ENCODE data around the gene CCDC107. TPM values are rescaled to one million over a fixed set of nuclear protein-coding genes. Genes with fewer than 3 reads are reported as not detected.
"Not testable (repeated sequence)": the region's sequence is repeated elsewhere in the genome, so short reads cannot be mapped to it uniquely, and the experiment has no call there.

Gene CCDC107
- polyA plus RNA-seq (2011; rRNA removed) = 11.8 TPM in 2 replicates
- polyA minus RNA-seq (2011; rRNA and poly(A)+ RNA removed) = 5.1 and 7.8 TPM in 2 replicates

GRCh38 chr9:35658137-35658967, at the start of gene CCDC107:
TSS of gene CCDC107 (plus strand) at chr9:35658292. CDS start at chr9:35658380, 88 bp downstream.
- no peak for DNase-seq (ENCODE audit: low read depth, low spot score)
- peaks cover 3% of the 10 kb centered on the region; the same call in 1 of the 2 replicates for H3K9me3 ChIP-seq (ENCODE audit: control insufficient read depth, insufficient read depth, low read length)
- peak within 1 kb of the TSS; percentile 93 for H3K4me3 ChIP-seq (ENCODE audit: low read depth, low read length)
- H3K27ac ChIP-seq (ENCODE audit: low read depth, low read length) = peak within 1 kb of the TSS; percentile 96
- H3K27me3 ChIP-seq (ENCODE audit: control insufficient read depth, insufficient read depth, low read length) = no peaks in the 10 kb centered on the region
- CTCF ChIA-PET = interaction anchor here (0.6 to 3.7 kb wide), 17 partner anchors 10 to 166 kb away, joined by 3 to 30 read pairs (median 3); partner anchors contain the start of genes CREB3 and TLN1
- POLR2A ChIA-PET = interaction anchor here (0.9 to 3.8 kb wide), 12 partner anchors 12 to 91 kb away, joined by 3 to 75 read pairs (median 6); partner anchors contain the start of genes CREB3, GBA2, RGP1 and TLN1
- TF ChIP-seq, protein P1, sequence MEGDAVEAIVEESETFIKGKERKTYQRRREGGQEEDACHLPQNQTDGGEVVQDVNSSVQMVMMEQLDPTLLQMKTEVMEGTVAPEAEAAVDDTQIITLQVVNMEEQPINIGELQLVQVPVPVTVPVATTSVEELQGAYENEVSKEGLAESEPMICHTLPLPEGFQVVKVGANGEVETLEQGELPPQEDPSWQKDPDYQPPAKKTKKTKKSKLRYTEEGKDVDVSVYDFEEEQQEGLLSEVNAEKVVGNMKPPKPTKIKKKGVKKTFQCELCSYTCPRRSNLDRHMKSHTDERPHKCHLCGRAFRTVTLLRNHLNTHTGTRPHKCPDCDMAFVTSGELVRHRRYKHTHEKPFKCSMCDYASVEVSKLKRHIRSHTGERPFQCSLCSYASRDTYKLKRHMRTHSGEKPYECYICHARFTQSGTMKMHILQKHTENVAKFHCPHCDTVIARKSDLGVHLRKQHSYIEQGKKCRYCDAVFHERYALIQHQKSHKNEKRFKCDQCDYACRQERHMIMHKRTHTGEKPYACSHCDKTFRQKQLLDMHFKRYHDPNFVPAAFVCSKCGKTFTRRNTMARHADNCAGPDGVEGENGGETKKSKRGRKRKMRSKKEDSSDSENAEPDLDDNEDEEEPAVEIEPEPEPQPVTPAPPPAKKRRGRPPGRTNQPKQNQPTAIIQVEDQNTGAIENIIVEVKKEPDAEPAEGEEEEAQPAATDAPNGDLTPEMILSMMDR (IDR thresholded peaks at IDR 0.05; ENCODE audit: low read depth, low read length) = peak; percentile 49

DNA sequence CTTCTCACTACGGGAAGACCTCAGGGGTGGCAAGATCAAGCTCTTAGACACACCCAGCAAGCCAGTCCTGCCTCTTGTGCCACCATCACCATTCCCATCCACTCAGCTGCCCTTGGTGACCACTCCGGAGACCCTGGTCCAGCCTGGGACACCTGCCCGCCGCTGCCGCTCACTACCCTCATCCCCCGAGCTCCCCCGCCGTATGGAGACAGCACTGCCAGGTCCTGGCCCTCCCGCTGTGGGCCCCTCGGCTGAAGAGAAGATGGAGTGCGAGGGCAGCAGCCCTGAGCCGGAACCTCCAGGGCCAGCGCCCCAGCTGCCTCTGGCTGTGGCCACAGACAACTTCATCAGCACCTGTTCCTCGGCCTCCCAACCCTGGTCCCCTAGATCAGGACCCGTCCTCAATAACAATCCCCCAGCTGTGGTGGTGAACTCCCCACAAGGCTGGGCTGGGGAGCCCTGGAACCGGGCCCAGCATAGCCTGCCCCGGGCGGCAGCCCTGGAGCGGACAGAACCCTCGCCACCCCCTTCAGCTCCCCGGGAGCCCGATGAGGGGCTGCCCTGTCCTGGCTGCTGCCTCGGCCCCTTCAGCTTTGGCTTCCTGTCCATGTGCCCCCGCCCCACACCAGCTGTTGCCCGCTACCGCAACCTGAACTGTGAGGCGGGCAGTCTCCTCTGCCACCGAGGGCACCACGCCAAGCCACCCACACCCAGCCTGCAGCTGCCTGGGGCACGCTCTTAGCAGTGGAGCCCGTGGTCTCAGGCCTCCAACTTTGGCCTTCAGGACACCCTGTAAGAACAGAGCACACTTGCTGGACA, 48.9 kb upstream of the CCDC107 start:
- Histone ChIP-seq H3K4me3 (ENCODE audit: low read depth, low read length) (no peak overlapping the region), H3K9me3 (ENCODE audit: control insufficient read depth, insufficient read depth, low read length) (no peaks in the 10 kb centered on the region; the same call in 1 of the 2 replicates), H3K27me3 (ENCODE audit: control insufficient read depth, insufficient read depth, low read length) (peaks cover 5% of the 10 kb centered on the region), H3K27ac (ENCODE audit: low read depth, low read length) (no peak overlapping the region)
- ChIA-PET CTCF (no interaction called here), POLR2A (interaction anchor here (0.7 kb wide), 1 partner anchor 71 kb away, joined by 3 read pairs; no protein-coding TSS in a partner anchor)
- DNase-seq (ENCODE audit: low read depth, low spot score) = no peak
- TF ChIP-seq, protein P1 (IDR thresholded peaks at IDR 0.05; ENCODE audit: low read depth, low read length) = no peak

GRCh38 chr9:35609820-35610163, 48.3 kb upstream of the CCDC107 start:
- TF ChIP-seq, protein P1 (IDR thresholded peaks at IDR 0.05; ENCODE audit: low read depth, low read length) = no peak
- no peak overlapping the region for H3K27ac ChIP-seq (ENCODE audit: low read depth, low read length)
- no peaks in the 10 kb centered on the region; the same call in 1 of the 2 replicates for H3K9me3 ChIP-seq (ENCODE audit: control insufficient read depth, insufficient read depth, low read length)
- ChIA-PET POLR2A (no interaction called here), CTCF (interaction anchor here (3.4 kb wide), 1 partner anchor 37 kb away, joined by 18 read pairs; no protein-coding TSS in a partner anchor)
- peaks cover 10% of the 10 kb centered on the region for H3K27me3 ChIP-seq (ENCODE audit: control insufficient read depth, insufficient read depth, low read length)
- DNase-seq (ENCODE audit: low read depth, low spot score) = no peak
- H3K4me3 ChIP-seq (ENCODE audit: low read depth, low read length) = no peak overlapping the region

DNA sequence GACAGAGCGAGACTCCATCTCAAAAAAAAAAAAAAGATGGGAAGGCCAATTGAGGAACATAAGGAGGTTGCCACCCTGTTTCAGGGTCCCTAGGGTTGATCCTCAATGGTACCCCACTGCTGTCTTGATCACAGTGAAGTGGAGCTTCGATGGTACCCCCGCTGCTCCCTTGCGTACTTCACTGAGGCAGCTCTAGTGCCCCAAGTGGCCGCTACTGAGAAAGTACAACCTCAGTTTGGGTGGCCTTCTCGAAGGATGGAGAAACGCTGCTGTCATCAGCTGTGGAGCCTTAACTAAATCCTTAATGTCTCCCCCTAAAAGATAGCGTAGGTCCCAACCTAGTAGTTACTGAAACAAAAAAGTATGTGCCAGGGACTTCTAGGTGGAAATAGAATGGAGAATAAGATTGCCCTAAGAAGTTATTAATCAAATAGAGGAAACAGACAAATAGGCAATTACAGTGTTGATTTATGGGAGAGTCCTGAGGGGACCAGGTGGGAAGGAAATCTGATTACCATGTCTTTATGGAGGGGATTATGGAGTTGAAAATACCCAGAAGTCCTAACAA, 46.8 kb upstream of the CCDC107 start:
- Histone ChIP-seq H3K27me3 (ENCODE audit: control insufficient read depth, insufficient read depth, low read length) (peaks cover 23% of the 10 kb centered on the region), H3K9me3 (ENCODE audit: control insufficient read depth, insufficient read depth, low read length) (no peaks in the 10 kb centered on the region; the same call in 1 of the 2 replicates), H3K27ac (ENCODE audit: low read depth, low read length) (no peak overlapping the region), H3K4me3 (ENCODE audit: low read depth, low read length) (no peak overlapping the region)
- DNase-seq (ENCODE audit: low read depth, low spot score) = no peak
- CTCF ChIA-PET = interaction anchor here (0.6 to 3.9 kb wide), 8 partner anchors 8 to 432 kb away, joined by 3 to 18 read pairs (median 4); no protein-coding TSS in a partner anchor
- TF ChIP-seq, protein P1 (IDR thresholded peaks at IDR 0.05; ENCODE audit: low read depth, low read length) = peak; percentile 70
- POLR2A ChIA-PET = interaction anchor here (0.7 kb wide), 1 partner anchor 46 kb away, joined by 6 read pairs; the partner anchor contains the start of gene RMRP

DNA sequence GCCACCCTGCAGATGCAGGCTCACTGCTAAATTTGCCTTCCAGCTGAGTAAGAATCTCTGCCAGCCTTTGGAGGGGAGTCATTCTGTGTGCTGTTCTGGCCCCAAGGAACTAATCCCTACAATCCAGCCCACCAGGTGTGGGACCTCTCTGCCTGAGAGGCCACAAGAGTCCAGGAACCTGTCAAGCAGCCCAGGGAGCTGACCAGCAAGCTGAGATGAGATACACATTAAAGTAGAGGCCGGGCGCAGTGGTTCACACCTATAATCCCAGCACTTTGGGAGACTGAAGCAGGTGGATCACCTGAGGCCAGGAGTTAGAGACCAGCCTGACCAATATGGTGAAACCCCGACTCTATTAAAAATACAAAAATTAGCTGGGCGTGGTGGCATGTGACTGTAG, 46.0 kb upstream of the CCDC107 start:
- not testable (repeated sequence) for DNase-seq (ENCODE audit: low read depth, low spot score)
- CTCF ChIA-PET = interaction anchor here (1.4 to 3.9 kb wide), 5 partner anchors 8 to 34 kb away, joined by 3 to 18 read pairs (median 7); no protein-coding TSS in a partner anchor

More for the DNA sequence above, 46.0 kb upstream of the CCDC107 start:
- peaks cover 31% of the 10 kb centered on the region for H3K27me3 ChIP-seq (ENCODE audit: control insufficient read depth, insufficient read depth, low read length)
- H3K9me3 ChIP-seq (ENCODE audit: control insufficient read depth, insufficient read depth, low read length); POLR2A ChIA-PET; H3K4me3 ChIP-seq (ENCODE audit: low read depth, low read length); H3K27ac ChIP-seq (ENCODE audit: low read depth, low read length): not testable (repeated sequence)

All from AG04450 (cell line).